SK-N-SH (cell line): ENCODE results near the gene TNFRSF21. TPM values are rescaled to one million over a fixed set of nuclear protein-coding genes. Genes with fewer than 3 reads are reported as not detected.

ENCODE experiments used
- CTCF ChIA-PET: fragments of 300-600, 350-600 bp; formaldehyde crosslinking; extraction: SDS; loops from one replicate; lab custom pipeline; 2021; lab: Yijun Ruan, JAX
- POLR2A ChIA-PET: fragments of 350-600 bp; sonication (Branson Sonifier 250); formaldehyde crosslinking; extraction: SDS; loops from one replicate; lab custom pipeline; 2020; ENCODE audit warnings: antibody characterized with exemption, inconsistent platforms; lab: Yijun Ruan, JAX
- DNase-seq: peaks from one replicate; pipeline ENCODE4 v3.0.0; 2012
- H2AFZ ChIP-seq: fragments of 200-600 bp; sonication (generic); 2 replicates; pipeline ENCODE4 v1.8.1; 2016; ENCODE audit warnings: antibody characterized with exemption, mild to moderate bottlenecking, low read depth
- H3F3A ChIP-seq: fragments of 200-600 bp; sonication (generic); replicated peaks from 2 replicates; pipeline ENCODE3; 2016; ENCODE audit warnings: antibody characterized with exemption, mild to moderate bottlenecking; ENCODE audit not compliant: insufficient read depth
- H3K27ac ChIP-seq, 2 experiments: fragments of 200-500 bp in 1 of 2; fragments of 200-600 bp in 1 of 2; sonication (Bioruptor generic) in 1 of 2; sonication (generic), shearing (Covaris generic) in 1 of 2; 2 replicates each; pipeline versions ENCODE4 v1.5.1 to v1.6.1; 2014 to 2016; ENCODE audit warnings: low read depth in 2 of 2, inconsistent platforms in 1 of 2, low read length in 1 of 2, mild to moderate bottlenecking in 1 of 2, mixed read lengths in 1 of 2
- H3K27me3 ChIP-seq: fragments of 200-600 bp; sonication (generic), shearing (Covaris generic); 2 replicates; pipeline ENCODE4 v1.6.1; 2016; ENCODE audit warnings: mixed run types; ENCODE audit not compliant: insufficient read depth
- H3K36me3 ChIP-seq, 2 experiments: fragments of 200-500 bp in 1 of 2; fragments of 200-600 bp in 1 of 2; sonication (Bioruptor generic) in 1 of 2; sonication (generic) in 1 of 2; replicated peaks in 1 of 2; 2 replicates each; pipeline versions ENCODE3 to v1.5.1; 2014 to 2016; ENCODE audit warnings: low read length in 1 of 2, mild to moderate bottlenecking in 1 of 2; ENCODE audit not compliant: insufficient read depth in 2 of 2, control insufficient read depth in 1 of 2
- H3K4me1 ChIP-seq, 2 experiments: fragments of 200-500 bp in 1 of 2; fragments of 200-600 bp in 1 of 2; sonication (Bioruptor generic) in 1 of 2; sonication (generic), shearing (Covaris generic) in 1 of 2; 2 replicates each; pipeline versions ENCODE4 v1.5.1 to v1.6.1; 2014 to 2016; ENCODE audit warnings: low read depth in 1 of 2, low read length in 1 of 2, mixed run types in 1 of 2; ENCODE audit not compliant: insufficient read depth in 2 of 2, control insufficient read depth in 1 of 2
- H3K4me2 ChIP-seq: fragments of 200-600 bp; sonication (generic), shearing (Covaris generic); 2 replicates; pipeline ENCODE4 v1.6.1; 2017; ENCODE audit warnings: mixed run types
- H3K4me3 ChIP-seq, 2 experiments: fragments of 200-500 bp in 1 of 2; fragments of 200-600 bp in 1 of 2; sonication (Bioruptor generic) in 1 of 2; sonication (generic), shearing (Covaris generic) in 1 of 2; 2 replicates each; pipeline versions ENCODE4 v1.5.1 to v1.8.1; 2014 to 2016; ENCODE audit warnings: low read depth in 2 of 2, inconsistent platforms in 1 of 2, low read length in 1 of 2, mild to moderate bottlenecking in 1 of 2, mixed read lengths in 1 of 2, moderate library complexity in 1 of 2
- H3K79me2 ChIP-seq: fragments of 200-600 bp; sonication (generic); 2 replicates; pipeline ENCODE4 v1.8.1; 2017; ENCODE audit warnings: mild to moderate bottlenecking; ENCODE audit not compliant: insufficient read depth
- H3K9ac ChIP-seq: fragments of 200-600 bp; sonication (generic); 2 replicates; pipeline ENCODE4 v1.6.1; 2017; ENCODE audit warnings: mixed run types
- H3K9me2 ChIP-seq: fragments of 200-600 bp; sonication (generic); 2 replicates; pipeline ENCODE4 v1.6.1; 2017; ENCODE audit warnings: mixed run types
- H3K9me3 ChIP-seq: fragments of 200-600 bp; sonication (generic); 2 replicates; pipeline ENCODE4 v1.6.1; 2017; ENCODE audit warnings: mixed run types, mild to moderate bottlenecking, moderate library complexity
- H4K20me1 ChIP-seq: fragments of 200-600 bp; sonication (generic); 2 replicates; pipeline ENCODE4 v1.6.1; 2017; ENCODE audit warnings: mild to moderate bottlenecking, mixed run types; ENCODE audit not compliant: insufficient read depth
- ELF1 ChIP-seq: IDR thresholded peaks from 2 replicates; pipeline ENCODE4 v1.4.0; 2012
- FOXJ3 ChIP-seq: sonication (generic); formaldehyde crosslinking; IDR thresholded peaks from 2 replicates; pipeline ENCODE4 v1.5.1; 2020; ENCODE audit warnings: mild to moderate bottlenecking, missing genetic modification reagents
- GABPA ChIP-seq: IDR thresholded peaks from 2 replicates; pipeline ENCODE4 v1.4.0; 2012; ENCODE audit warnings: low read depth, mild to moderate bottlenecking
- GATA2 ChIP-seq: sonication (generic); formaldehyde crosslinking; IDR thresholded peaks from 2 replicates; pipeline ENCODE4 v1.5.0; 2020; ENCODE audit warnings: mild to moderate bottlenecking, missing genetic modification reagents
- JUND ChIP-seq: IDR thresholded peaks from 2 replicates; pipeline ENCODE4 v1.4.0; 2012
- MXI1 ChIP-seq: IDR thresholded peaks from 2 replicates; pipeline ENCODE4 v1.6.1; 2012; ENCODE audit warnings: mild to moderate bottlenecking, low read depth, low read length, improper control_type of control experiment
- NRF1 ChIP-seq: IDR thresholded peaks from 2 replicates; pipeline ENCODE4 v1.6.1; 2012; ENCODE audit warnings: low read depth, mild to moderate bottlenecking, low read length
- REST ChIP-seq: IDR thresholded peaks from 2 replicates; pipeline ENCODE4 v1.6.1; 2012; ENCODE audit warnings: mild to moderate bottlenecking, low read depth, low read length, moderate library complexity
- RXRA ChIP-seq: IDR thresholded peaks from 2 replicates; pipeline ENCODE4 v1.4.0; 2012; ENCODE audit warnings: low read depth, mild to moderate bottlenecking, borderline replicate concordance
- SIN3A ChIP-seq: IDR thresholded peaks from 2 replicates; pipeline ENCODE4 v1.6.1; 2012; ENCODE audit warnings: low read depth, mild to moderate bottlenecking, low read length, moderate library complexity, borderline replicate concordance
- TAF1 ChIP-seq: IDR thresholded peaks from 2 replicates; pipeline ENCODE4 v1.6.1; 2012; ENCODE audit warnings: low read depth, mild to moderate bottlenecking, low read length, moderate library complexity, borderline replicate concordance
- TCF12 ChIP-seq: IDR thresholded peaks from 2 replicates; pipeline ENCODE4 v1.4.0; 2012
- USF1 ChIP-seq: IDR thresholded peaks from 2 replicates; pipeline ENCODE4 v1.4.0; 2012; ENCODE audit warnings: low read depth, borderline replicate concordance
- USF2 ChIP-seq: fragments of 150-350 bp; IDR thresholded peaks from 2 replicates; pipeline ENCODE4 v1.6.1; 2017; ENCODE audit warnings: antibody characterized with exemption, low read length, low read depth, borderline replicate concordance
- YY1 ChIP-seq: IDR thresholded peaks from 2 replicates; pipeline ENCODE4 v1.4.0; 2012; ENCODE audit warnings: low read depth, mild to moderate bottlenecking
- WGBS: methylation state at CpG from one replicate; pipeline ENCODE4 v1.1.6; 2017; ENCODE audit warnings: low lambda C conversion rate; 5-methylcytosine and 5-hydroxymethylcytosine counted together
- polyA plus RNA-seq, 3 experiments: library from polyadenylated mRNA; depleted of rRNA; stranded (reverse); fragments of >200 nt; gene quantifications; 2 replicates each; pipeline ENCODE4 v1.2.3, GENCODE V29; 2012

The TNFRSF21 gene
- polyA plus RNA-seq, 1 of the 3 experiments (the other 2 are of a cell fraction) = 9.2 TPM

GRCh38 chr6:47256981-47257730 lies 52.5 kb downstream of the TNFRSF21 start:
- Histone ChIP-seq H3K4me1 (no peaks in the 10 kb centered on the region), H3K27me3 (no peaks in the 10 kb centered on the region), H4K20me1 (no peaks in the 10 kb centered on the region), H3K9me3 (no peaks in the 10 kb centered on the region), H3K36me3 (no peaks in the 10 kb centered on the region), H3K79me2 (no peaks in the 10 kb centered on the region), H3K27ac (no peak overlapping the region), H3K4me3 (no peak overlapping the region), H2AFZ (no peak overlapping the region), H3K9ac (no peak overlapping the region), H3K4me2 (no peak overlapping the region), H3F3A (no peaks in the 10 kb centered on the region), H3K9me2 (no peaks in the 10 kb centered on the region)
- CTCF ChIA-PET = interaction anchor here (0.7 to 1.1 kb wide), 2 partner anchors 10 to 11 kb away, joined by 3 to 4 read pairs; no protein-coding TSS in a partner anchor
- no peak for DNase-seq
- POLR2A ChIA-PET = no interaction called here
- WGBS = 89% methylated on average over 6 of the region's 6 CpGs
- no peak for TF ChIP-seq MXI1
- TF ChIP-seq RXRA = no peak
- TF ChIP-seq FOXJ3 (CRISPR knock-in tag) = no peak
- TF ChIP-seq TAF1 = no peak
- TF ChIP-seq SIN3A = no peak
- no peak for TF ChIP-seq USF1
- TF ChIP-seq JUND = no peak
- TF ChIP-seq YY1 = no peak
- TF ChIP-seq ELF1 = no peak
- no peak for TF ChIP-seq TCF12
- no peak for TF ChIP-seq GABPA
- TF ChIP-seq GATA2 (CRISPR knock-in tag) = no peak
- TF ChIP-seq USF2 = no peak
- no peak for TF ChIP-seq REST
- no peak for TF ChIP-seq NRF1
